ENCODE results near the gene DMRT2.

GRCh38 chr9:1050125-1050895, at the start of gene DMRT2:
- no peak for TF ChIP-seq POLR2A (IDR thresholded peaks at IDR 0.05; ENCODE audit: low read depth, low read length)
- TF ChIP-seq PAX5 (IDR thresholded peaks at IDR 0.05; ENCODE audit: insufficient read depth, low read length, severe bottlenecking): no peak
- TF ChIP-seq POLR2AphosphoS5 (IDR thresholded peaks at IDR 0.05; ENCODE audit: low read depth, low read length): no peak
- TF ChIP-seq TAF1 (IDR thresholded peaks at IDR 0.05; ENCODE audit: low read depth, low read length): no peak
- no peak for TF ChIP-seq SPI1 (IDR thresholded peaks at IDR 0.05; ENCODE audit: low read depth, low read length)
- TF ChIP-seq POU2F2 (IDR thresholded peaks at IDR 0.05; ENCODE audit: low read depth, low read length): no peak
